Measurements from ENCODE around the gene CDK2. TPM values are rescaled to one million over a fixed set of nuclear protein-coding genes. Genes with fewer than 3 reads are reported as not detected.

The CDK2 gene
- total and polyA plus RNA-seq, 4 donors = 5.1 to 22.6 (median 8.0) TPM

DNA sequence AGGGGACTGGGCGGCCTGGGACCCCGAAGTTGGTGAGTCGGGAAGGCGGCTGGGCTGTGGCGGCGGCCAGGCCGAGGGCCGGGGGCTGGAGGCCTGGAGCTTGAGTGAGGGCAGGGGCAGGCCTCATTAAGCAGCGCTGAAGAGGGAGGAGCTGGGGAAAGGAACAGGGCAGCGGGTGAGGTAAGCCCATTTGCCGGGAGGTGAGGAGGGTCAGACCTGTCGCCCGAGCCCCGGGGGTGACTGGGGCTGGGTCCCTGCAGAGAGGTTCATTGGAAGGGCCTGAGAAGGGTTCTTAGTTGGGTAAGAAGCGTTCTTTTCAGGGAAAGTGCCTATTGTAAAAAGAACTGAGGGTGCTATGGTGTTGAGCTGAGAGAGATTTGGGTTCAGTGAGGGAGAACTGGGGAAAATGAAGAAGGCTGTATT lies 7.7 kb downstream of the CDK2 start:
- H3K9me3 ChIP-seq (ENCODE audit: control insufficient read depth in 4 of 4, low read length in 3 of 4) = no peaks in the 10 kb centered on the region
- TF ChIP-seq, protein P1, sequence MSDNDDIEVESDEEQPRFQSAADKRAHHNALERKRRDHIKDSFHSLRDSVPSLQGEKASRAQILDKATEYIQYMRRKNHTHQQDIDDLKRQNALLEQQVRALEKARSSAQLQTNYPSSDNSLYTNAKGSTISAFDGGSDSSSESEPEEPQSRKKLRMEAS (IDR thresholded peaks at IDR 0.05) = no peak
- TF ChIP-seq SP1 (IDR thresholded peaks at IDR 0.05) (no peak), RXRA (IDR thresholded peaks at IDR 0.05) (no peak), HNF4G (IDR thresholded peaks at IDR 0.05) (no peak), NR2F2 (IDR thresholded peaks at IDR 0.05) (no peak), JUND (IDR thresholded peaks at IDR 0.05) (no peak), EGR1 (IDR thresholded peaks at IDR 0.05; ENCODE audit: low read depth in 2 of 2) (no peak), FOXA2 (IDR thresholded peaks at IDR 0.05) (no peak)
- TF ChIP-seq, protein P2, sequence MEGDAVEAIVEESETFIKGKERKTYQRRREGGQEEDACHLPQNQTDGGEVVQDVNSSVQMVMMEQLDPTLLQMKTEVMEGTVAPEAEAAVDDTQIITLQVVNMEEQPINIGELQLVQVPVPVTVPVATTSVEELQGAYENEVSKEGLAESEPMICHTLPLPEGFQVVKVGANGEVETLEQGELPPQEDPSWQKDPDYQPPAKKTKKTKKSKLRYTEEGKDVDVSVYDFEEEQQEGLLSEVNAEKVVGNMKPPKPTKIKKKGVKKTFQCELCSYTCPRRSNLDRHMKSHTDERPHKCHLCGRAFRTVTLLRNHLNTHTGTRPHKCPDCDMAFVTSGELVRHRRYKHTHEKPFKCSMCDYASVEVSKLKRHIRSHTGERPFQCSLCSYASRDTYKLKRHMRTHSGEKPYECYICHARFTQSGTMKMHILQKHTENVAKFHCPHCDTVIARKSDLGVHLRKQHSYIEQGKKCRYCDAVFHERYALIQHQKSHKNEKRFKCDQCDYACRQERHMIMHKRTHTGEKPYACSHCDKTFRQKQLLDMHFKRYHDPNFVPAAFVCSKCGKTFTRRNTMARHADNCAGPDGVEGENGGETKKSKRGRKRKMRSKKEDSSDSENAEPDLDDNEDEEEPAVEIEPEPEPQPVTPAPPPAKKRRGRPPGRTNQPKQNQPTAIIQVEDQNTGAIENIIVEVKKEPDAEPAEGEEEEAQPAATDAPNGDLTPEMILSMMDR (IDR thresholded peaks at IDR 0.05; ENCODE audit: low read depth, low read length, missing input control) = no peak
- TF ChIP-seq, protein P3, sequence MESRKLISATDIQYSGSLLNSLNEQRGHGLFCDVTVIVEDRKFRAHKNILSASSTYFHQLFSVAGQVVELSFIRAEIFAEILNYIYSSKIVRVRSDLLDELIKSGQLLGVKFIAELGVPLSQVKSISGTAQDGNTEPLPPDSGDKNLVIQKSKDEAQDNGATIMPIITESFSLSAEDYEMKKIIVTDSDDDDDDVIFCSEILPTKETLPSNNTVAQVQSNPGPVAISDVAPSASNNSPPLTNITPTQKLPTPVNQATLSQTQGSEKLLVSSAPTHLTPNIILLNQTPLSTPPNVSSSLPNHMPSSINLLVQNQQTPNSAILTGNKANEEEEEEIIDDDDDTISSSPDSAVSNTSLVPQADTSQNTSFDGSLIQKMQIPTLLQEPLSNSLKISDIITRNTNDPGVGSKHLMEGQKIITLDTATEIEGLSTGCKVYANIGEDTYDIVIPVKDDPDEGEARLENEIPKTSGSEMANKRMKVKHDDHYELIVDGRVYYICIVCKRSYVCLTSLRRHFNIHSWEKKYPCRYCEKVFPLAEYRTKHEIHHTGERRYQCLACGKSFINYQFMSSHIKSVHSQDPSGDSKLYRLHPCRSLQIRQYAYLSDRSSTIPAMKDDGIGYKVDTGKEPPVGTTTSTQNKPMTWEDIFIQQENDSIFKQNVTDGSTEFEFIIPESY (IDR thresholded peaks at IDR 0.05) = no peak
- H3K4me3 ChIP-seq (ENCODE audit: low read depth in 1 of 3, low read length in 3 of 3) = peak overlapping the region; percentile 57 to 93 (median 80)
- no peak for DNase-seq (ENCODE audit: low spot score)
- WGBS = 0% methylated on average over 15 of the region's 15 CpGs
- no peaks in the 10 kb centered on the region for H3K27me3 ChIP-seq (ENCODE audit: control insufficient read depth in 4 of 4, insufficient read depth in 4 of 4, low read length in 3 of 4)
- H3K27ac ChIP-seq (ENCODE audit: low read depth in 1 of 2, low read length in 2 of 2) = peak overlapping the region; percentile 86 to 96
- H3K9ac ChIP-seq (ENCODE audit: low read depth in 1 of 2, low read length in 2 of 2) = peak overlapping the region; percentile 77 to 94
- H3K36me3 ChIP-seq (ENCODE audit: control insufficient read depth in 4 of 4, insufficient read depth in 3 of 4, low read depth in 1 of 4, low read length in 3 of 4) = peaks cover 0 to 4% (median under 1%) of the 10 kb centered on the region in 4 donors
- H3K4me1 ChIP-seq (ENCODE audit: control insufficient read depth in 4 of 4, insufficient read depth in 4 of 4, low read length in 3 of 4) = peaks cover 7 to 30% (median 21%) of the 10 kb centered on the region in 4 donors

DNA sequence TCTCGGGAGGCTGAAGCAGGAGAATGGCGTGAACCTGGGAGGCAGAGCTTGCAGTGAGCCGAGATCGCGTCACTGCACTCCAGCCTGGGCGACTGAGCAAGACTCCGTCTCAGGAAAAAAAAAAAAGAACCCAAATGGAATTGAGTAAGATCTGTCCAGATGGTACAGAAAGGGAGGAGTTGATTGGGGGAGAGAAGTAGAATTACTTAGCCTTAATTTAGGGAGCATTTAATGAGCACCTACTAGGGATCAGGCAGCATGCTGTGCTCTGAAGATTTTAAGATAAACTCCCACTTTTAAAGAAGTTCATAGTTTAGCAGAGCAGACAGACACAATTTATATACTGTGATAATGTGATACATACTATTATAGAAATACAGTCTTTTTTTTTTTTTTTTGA lies 11.8 kb downstream of the CDK2 start:
- Histone ChIP-seq H3K9ac (ENCODE audit: low read depth in 1 of 2, low read length in 2 of 2) (no peak overlapping the region), H3K4me1 (ENCODE audit: control insufficient read depth in 4 of 4, insufficient read depth in 4 of 4, low read length in 3 of 4) (peaks cover 6 to 20% (median 12%) of the 10 kb centered on the region in 4 donors), H3K27me3 (ENCODE audit: control insufficient read depth in 4 of 4, insufficient read depth in 4 of 4, low read length in 3 of 4) (no peaks in the 10 kb centered on the region), H3K27ac (ENCODE audit: low read depth in 1 of 2, low read length in 2 of 2) (no peak overlapping the region), H3K36me3 (ENCODE audit: control insufficient read depth in 4 of 4, insufficient read depth in 3 of 4, low read depth in 1 of 4, low read length in 3 of 4) (peaks cover 3 to 11% (median 5%) of the 10 kb centered on the region in 4 donors), H3K4me3 (ENCODE audit: low read depth in 1 of 3, low read length in 3 of 3) (no peak overlapping the region), H3K9me3 (ENCODE audit: control insufficient read depth in 4 of 4, low read length in 3 of 4) (no peaks in the 10 kb centered on the region)
- DNase-seq (ENCODE audit: low spot score) = no peak
- no peak for TF ChIP-seq SP1 (IDR thresholded peaks at IDR 0.05)
- no peak for TF ChIP-seq GABPA (IDR thresholded peaks at IDR 0.05 in 1 of 2, conservative IDR thresholded peaks at IDR 0.05 in 1 of 2)
- TF ChIP-seq, protein P3 (IDR thresholded peaks at IDR 0.05) = no peak
- TF ChIP-seq EGR1 (IDR thresholded peaks at IDR 0.05; ENCODE audit: low read depth in 2 of 2) = no peak
- no peak for TF ChIP-seq JUND (IDR thresholded peaks at IDR 0.05)
- TF ChIP-seq FOXA1 (IDR thresholded peaks at IDR 0.05) = no peak
- TF ChIP-seq, protein P1 (IDR thresholded peaks at IDR 0.05) = no peak
- TF ChIP-seq TAF1 (conservative IDR thresholded peaks at IDR 0.05) = no peak
- TF ChIP-seq, protein P4, sequence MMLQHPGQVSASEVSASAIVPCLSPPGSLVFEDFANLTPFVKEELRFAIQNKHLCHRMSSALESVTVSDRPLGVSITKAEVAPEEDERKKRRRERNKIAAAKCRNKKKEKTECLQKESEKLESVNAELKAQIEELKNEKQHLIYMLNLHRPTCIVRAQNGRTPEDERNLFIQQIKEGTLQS (IDR thresholded peaks at IDR 0.05) = no peak
- no peak for TF ChIP-seq FOXA2 (IDR thresholded peaks at IDR 0.05)
- no peak for TF ChIP-seq YY1 (IDR thresholded peaks at IDR 0.05)
- TF ChIP-seq, protein P2 (IDR thresholded peaks at IDR 0.05; ENCODE audit: low read depth, low read length, missing input control) = no peak
- TF ChIP-seq RAD21 (IDR thresholded peaks at IDR 0.05) = no peak
- TF ChIP-seq HNF4G (IDR thresholded peaks at IDR 0.05) = no peak
- WGBS = 90% methylated on average over 7 of the region's 7 CpGs
